ENCODE results near the gene SNAP29. TPM values are rescaled to one million over a fixed set of nuclear protein-coding genes. Genes with fewer than 3 reads are reported as not detected.

Gene SNAP29
- total RNA-seq, 6 experiments from 2014 or later: 34.2 to 40.7 (median 38.0) TPM

DNA sequence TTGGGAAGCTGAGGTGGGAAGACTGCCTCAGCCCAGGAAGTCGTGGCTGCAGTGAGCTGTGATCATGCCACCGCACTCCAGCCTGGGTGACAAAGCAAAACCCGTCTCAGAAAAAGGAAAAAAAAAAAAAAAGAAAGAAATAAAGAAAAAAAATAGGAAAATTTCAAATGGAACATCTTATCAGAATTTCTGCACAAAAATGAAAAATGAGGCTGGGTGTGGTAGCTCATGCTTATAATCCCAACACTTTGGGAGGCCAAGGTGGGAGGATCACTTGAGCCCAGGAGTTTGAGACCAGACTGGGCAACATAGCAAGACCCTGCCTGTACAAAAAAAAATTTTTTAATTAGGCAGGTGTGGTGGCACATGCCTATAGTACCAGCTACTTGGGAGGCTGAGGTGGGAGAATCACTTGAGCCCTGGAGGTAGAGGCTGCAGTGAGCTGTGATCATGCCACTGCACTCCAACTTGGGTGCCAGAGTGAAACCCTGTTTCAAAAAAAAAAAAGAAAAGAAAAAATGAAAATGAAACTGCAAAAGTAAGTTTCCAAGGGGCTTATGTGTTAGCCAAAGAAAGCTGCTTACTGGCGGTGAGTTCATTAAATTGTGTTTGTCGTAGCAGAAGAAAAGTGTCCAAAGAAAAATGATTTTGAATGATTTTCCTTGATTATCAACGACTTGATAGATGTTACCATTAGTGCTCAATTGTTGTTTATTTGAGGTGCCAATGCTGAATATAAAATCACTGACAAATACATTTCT, 50.9 kb downstream of the SNAP29 start:
- Mint-ChIP-seq H3K9me3 (no peaks in the 10 kb centered on the region), H3K27me3 (ENCODE audit: insufficient read depth) (no peaks in the 10 kb centered on the region; the same call in 1 of the 2 replicates), H3K4me3 (no peak overlapping the region), H3K36me3 (ENCODE audit: low read depth) (no peaks in the 10 kb centered on the region), H3K4me1 (ENCODE audit: low read depth) (peaks cover 18% of the 10 kb centered on the region), H3K27ac (no peak overlapping the region)
- no peak for DNase-seq
- TF ChIP-seq, protein P1, sequence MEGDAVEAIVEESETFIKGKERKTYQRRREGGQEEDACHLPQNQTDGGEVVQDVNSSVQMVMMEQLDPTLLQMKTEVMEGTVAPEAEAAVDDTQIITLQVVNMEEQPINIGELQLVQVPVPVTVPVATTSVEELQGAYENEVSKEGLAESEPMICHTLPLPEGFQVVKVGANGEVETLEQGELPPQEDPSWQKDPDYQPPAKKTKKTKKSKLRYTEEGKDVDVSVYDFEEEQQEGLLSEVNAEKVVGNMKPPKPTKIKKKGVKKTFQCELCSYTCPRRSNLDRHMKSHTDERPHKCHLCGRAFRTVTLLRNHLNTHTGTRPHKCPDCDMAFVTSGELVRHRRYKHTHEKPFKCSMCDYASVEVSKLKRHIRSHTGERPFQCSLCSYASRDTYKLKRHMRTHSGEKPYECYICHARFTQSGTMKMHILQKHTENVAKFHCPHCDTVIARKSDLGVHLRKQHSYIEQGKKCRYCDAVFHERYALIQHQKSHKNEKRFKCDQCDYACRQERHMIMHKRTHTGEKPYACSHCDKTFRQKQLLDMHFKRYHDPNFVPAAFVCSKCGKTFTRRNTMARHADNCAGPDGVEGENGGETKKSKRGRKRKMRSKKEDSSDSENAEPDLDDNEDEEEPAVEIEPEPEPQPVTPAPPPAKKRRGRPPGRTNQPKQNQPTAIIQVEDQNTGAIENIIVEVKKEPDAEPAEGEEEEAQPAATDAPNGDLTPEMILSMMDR (IDR thresholded peaks at IDR 0.05): no peak

DNA sequence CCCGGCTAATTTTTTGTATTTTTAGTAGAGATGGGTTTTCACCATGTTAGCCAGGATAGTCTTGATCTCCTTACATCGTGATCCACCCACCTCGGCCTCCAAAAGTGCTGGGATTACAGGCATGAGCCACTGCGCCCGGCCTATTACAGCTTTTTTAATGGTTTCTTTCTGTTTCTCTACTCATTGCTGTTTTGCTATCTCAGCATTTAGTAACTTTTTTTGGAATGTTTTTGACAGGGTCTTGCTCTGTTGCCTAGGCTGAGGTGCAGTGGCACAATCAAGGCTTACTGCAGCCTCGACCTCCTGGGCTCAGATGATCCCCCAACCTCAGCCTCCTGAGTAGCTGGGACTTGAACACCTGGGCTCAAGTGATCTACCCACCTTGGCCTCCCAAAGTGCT, 53.7 kb downstream of the SNAP29 start:
- H3K36me3 Mint-ChIP-seq (ENCODE audit: low read depth): no peaks in the 10 kb centered on the region
- H3K27me3 Mint-ChIP-seq (ENCODE audit: insufficient read depth): no peaks in the 10 kb centered on the region; the same call in 1 of the 2 replicates
- no peaks in the 10 kb centered on the region for H3K9me3 Mint-ChIP-seq
- H3K4me3 Mint-ChIP-seq: no peak overlapping the region
- TF ChIP-seq, protein P1 (IDR thresholded peaks at IDR 0.05): no peak
- H3K27ac Mint-ChIP-seq: no peak overlapping the region
- DNase-seq: no peak
- no peaks in the 10 kb centered on the region; the same call in 1 of the 2 replicates for H3K4me1 Mint-ChIP-seq (ENCODE audit: low read depth)

DNA sequence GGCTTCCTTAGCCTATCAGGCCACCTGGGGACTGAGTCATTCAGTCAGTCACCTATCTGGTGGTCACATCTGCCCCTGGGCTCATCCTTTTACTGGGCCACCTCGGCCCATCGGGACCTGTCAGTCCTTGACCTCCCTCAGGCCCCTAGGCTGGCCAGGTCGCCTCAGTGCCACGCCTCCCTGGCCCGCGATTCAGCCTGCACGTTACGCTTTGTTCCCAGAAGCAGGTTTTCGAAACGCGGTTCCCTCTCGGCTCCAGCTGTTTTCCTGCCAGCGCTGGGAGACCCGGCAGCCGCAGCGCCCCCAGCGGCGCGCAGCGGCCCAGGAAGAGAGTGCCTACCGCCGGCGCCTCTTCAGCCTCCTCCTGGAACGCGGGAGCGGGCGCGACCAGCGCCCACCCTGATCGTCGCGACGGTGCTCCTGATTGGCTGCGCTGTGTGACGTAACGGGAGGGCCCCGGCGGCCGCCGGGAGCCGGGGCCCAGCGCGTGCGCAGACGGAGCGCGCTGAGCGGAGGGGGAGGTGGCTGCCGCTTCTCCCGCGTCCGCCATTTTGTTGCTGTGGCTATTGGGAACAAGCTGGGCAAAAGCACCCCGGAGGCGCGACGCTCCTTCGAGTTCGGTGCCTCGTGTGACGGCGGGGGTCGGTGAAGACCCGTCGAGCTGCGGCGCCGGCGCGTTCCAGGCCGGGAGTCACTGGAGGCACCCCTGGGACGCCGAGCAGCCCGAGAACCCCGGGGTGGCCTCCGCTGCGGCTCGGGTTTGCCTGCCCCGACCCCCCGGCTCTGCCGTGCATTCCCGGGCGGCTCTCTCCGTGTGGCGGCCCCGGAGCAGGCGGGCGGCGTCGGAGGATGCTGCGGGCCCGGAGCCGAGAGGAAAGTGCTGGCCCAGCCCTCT, 58.4 kb downstream of the SNAP29 start, which contains the start of gene CRKL:
TSS of gene CRKL (plus strand) at position 492 of the 895 bp plus-strand sequence. CDS start 528 bp downstream, outside the sequence.
- H3K9me3 Mint-ChIP-seq: no peaks in the 10 kb centered on the region
- H3K36me3 Mint-ChIP-seq (ENCODE audit: low read depth): peaks cover 25% of the 10 kb centered on the region
- peak within 1 kb of the TSS; percentile 98 for H3K4me3 Mint-ChIP-seq
- H3K27ac Mint-ChIP-seq: peak within 1 kb of the TSS; percentile 88
- TF ChIP-seq, protein P1 (IDR thresholded peaks at IDR 0.05): peak; percentile 96
- H3K4me1 Mint-ChIP-seq (ENCODE audit: low read depth): peaks cover 27% of the 10 kb centered on the region
- no peaks in the 10 kb centered on the region for H3K27me3 Mint-ChIP-seq (ENCODE audit: insufficient read depth)
- DNase-seq: peak; percentile 97

DNA sequence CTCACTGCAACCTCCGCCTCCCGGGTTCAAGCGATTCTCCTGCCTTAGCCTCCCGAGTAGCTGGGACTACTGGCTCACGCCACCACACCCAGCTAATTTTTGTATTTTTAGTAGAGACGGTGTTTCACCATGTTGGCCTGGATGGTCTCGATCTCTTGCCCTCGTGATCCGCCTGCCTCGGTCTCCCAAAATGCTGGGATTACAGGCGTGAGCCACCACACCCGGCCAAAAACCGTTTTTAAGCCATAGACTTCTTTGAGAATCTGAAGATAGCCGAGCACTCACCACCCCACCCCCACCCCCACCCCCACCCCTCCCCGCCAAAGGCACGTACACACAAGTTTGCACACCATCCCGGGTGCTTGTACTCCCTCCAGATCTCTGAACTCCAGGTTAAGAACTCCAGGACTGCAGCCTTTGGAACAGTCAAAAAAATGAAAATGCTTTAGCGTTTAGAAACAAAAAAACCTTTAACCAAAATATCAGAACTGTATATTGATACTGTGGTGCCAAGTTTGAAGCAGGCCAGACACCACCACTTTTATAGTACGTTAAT, 59.9 kb downstream of the SNAP29 start:
- Mint-ChIP-seq H3K27me3 (ENCODE audit: insufficient read depth) (no peaks in the 10 kb centered on the region), H3K4me3 (peak overlapping the region; percentile 98), H3K36me3 (ENCODE audit: low read depth) (peaks cover 25% of the 10 kb centered on the region), H3K4me1 (ENCODE audit: low read depth) (peaks cover 33% of the 10 kb centered on the region), H3K27ac (peak overlapping the region; percentile 88), H3K9me3 (no peaks in the 10 kb centered on the region)
- TF ChIP-seq, protein P1 (IDR thresholded peaks at IDR 0.05): no peak
- DNase-seq: no peak

DNA sequence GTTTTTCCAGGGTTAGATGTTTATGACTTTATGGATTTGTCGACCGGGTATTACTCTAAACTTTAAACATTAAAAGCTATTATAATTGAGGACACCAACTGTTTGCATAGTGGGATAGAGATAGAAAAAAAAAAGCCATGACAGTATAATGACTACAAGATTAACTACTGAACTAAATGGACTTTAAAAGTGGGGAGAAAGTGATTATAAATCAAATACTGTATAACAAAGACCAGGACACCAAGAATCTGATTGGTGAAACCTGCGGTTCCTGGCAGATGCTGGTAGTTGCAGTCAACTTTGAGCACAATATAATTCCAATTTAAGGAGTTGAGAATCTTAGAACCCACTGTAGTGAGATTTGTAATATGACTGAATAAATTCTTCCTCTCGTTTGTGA, 60.9 kb downstream of the SNAP29 start:
- no peak for DNase-seq
- Mint-ChIP-seq H3K9me3 (no peaks in the 10 kb centered on the region), H3K27ac (peak overlapping the region; percentile 75), H3K27me3 (ENCODE audit: insufficient read depth) (no peaks in the 10 kb centered on the region), H3K4me1 (ENCODE audit: low read depth) (peaks cover 33% of the 10 kb centered on the region), H3K36me3 (ENCODE audit: low read depth) (peaks cover 25% of the 10 kb centered on the region), H3K4me3 (peak overlapping the region; percentile 98)
- TF ChIP-seq, protein P1 (IDR thresholded peaks at IDR 0.05): no peak

All from HFFc6 (cell line).